ENCODE data around the gene OR5H14.
A peak's percentile ranks its signal among the peaks of the same experiment; 100 is the strongest.
"Not testable (repeated sequence)": the region's sequence is repeated elsewhere in the genome, so short reads cannot be mapped to it uniquely, and the experiment has no call there.

The OR5H14 gene

DNA sequence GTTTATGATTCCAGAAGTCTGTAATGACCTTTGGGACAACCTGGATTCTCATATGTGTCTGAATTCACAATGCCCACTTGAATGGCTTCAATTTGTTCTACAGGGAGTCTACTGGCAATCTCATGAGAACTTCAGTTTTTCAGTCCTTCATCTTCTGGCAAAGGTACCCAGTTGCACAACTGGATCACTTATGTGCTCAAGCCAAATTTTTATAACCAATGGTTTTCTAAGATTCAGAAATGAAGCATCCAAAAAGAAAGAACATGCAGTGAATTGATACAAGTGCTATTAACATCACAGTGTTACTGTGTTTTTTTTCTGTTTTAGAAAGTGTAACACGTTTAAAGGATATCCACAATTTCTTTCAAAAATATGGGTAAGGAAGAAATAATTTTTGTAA lies at the start of gene OR5H14:
OR5H14 (plus strand) TSS at position 301 of the 400 bp plus-strand sequence. CDS start 1,907 bp downstream, outside the sequence.
- no peak for DNase-seq

DNA sequence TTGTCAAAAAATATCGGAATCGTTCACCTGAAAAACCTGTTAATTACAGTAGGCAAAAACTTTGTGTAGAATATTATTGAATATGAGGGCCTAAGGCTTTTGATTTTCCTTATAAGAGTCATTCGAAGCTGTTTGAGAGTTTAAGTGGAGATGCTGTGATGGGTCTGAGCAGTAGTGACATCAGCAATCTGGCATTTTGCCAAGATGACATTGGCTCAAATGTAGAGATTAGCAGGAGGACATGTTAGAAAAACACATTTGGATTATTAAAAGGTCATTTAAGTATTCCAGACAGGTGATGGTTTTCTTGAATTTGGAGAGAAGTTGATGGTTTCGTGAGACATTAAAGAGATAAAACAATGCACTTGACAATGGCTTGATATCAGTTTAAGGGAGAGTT lies 47.4 kb upstream of the OR5H14 start:
- no peak for DNase-seq

DNA sequence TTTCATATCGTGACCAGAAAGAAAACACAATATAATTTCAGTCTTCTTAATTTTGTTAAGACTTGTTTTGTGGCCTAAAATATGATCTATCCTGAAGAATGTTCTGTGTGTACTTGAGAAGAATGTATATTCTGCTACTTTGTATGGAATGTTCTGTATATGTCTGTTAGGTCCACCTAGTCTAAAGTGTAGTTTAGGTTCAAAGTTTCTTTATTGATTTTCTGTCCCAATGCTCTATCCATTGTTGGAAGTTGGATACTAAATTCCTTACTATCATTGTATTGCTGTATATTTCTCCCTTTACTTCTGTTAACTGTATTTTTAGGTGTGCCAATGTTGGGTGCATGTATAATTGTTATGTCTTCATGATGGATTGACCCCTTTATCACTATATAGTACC lies 39.1 kb upstream of the OR5H14 start:
- no peak for DNase-seq

DNA sequence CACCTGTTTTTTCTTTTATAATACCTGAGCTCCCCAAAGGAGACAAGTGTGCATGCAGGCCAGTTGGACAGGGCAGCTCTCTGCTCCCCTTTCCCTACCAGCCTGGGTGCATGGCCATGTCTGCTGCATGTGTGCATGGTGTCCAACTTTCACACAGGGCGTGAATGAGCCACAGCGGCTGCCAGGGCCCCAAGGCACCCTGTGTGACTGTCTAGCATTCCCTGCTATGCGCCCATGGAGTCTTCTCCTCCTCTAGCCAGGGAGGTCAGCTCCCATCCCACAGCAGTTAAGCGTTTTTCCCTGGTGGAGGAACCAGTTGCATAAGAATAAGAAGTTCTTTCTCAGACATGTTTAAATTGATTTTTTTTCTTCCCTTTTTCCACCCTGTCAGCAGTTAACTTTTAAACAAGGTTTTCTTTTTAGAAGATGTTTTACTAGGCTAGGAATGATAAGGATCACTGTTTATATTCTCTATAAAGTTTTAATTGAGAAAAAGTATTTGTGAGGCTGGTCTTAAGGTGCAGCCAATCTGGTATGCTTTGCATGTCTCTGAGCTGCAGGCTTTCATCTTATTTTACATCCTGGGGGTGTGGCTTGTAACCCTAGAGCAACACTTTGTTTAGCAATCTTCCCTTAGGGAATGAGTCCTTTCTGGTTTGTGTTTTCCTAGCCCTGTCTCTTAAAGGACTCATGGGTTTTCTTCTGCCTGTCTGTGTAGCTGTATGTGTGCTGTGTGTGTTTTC lies 37.3 kb upstream of the OR5H14 start:
- no peak for DNase-seq

- DNase-seq, result no peak
Observed at GRCh38 chr3:98110550-98110908, 36.8 kb upstream of the OR5H14 start.

GRCh38 chr3:98114264-98114663 lies 33.0 kb upstream of the OR5H14 start:
- DNase-seq, result no peak

GRCh38 chr3:98115717-98116116 lies 31.6 kb upstream of the OR5H14 start:
- no peak for DNase-seq

DNA sequence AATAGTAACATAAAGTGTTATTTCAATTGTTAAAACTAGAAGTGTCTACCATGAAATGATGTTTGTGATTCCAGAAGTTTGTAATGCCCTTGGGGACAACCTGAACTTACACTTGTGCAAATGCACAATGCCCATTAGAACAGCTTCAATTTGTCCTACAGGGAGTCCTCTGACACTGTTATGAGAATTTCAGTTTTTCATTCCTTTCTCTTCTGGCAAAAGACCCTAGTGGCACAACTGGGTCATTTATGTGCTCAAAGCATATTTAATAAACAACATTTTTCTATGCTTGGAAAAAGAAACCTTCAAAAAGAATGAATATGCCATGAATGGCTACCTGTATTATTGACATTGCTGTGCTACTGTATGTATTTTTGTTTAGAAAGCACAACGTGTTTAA lies 16.9 kb upstream of the OR5H14 start, which contains the start of gene OR5H1:
OR5H1 (plus strand) TSS at position 301 of the 400 bp plus-strand sequence. CDS start 1,977 bp downstream, outside the sequence.
- DNase-seq, result no peak

GRCh38 chr3:98136631-98137030 lies 10.6 kb upstream of the OR5H14 start:
- DNase-seq, result no peak

GRCh38 chr3:98137826-98138557 lies 9.3 kb upstream of the OR5H14 start:
- DNase-seq, result not testable (repeated sequence)

DNA sequence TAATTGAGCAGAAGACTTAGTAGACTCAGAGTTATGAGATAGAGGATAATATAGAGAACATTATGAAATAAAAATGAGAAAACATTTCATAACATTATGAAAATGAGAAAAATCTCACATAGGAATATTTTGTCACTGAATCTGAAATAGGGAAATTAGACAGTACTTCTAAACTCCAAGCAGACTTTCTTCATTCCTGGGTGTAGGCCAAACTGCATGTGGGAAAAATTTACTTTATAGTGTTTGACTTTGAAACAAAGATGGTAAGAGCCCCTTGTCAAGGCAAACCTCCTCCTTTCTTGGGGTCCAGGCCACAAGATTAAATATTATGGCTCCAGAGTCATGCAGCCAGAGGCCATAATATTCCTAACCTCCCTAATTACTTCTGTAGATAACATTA lies 6.7 kb upstream of the OR5H14 start:
- no peak for DNase-seq

DNA sequence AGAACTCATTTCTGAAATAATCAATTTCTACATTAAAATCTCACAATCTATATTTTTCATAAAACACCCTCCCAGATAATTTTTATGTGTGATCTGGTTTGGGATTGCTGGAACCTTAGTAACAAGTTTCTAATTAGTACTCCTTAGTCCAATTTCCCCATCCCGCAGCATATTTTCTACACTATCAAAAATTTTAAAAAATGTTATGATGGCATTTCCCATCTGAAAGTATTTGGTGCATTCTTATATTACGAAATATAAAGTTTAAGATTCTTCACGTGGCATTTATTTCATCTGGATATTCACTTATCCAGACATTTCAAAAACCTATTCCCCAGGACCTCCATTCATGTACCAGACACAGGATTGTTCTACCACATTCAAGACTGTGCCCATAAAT lies 1.5 kb downstream of the OR5H14 start:
- DNase-seq, result no peak

DNA sequence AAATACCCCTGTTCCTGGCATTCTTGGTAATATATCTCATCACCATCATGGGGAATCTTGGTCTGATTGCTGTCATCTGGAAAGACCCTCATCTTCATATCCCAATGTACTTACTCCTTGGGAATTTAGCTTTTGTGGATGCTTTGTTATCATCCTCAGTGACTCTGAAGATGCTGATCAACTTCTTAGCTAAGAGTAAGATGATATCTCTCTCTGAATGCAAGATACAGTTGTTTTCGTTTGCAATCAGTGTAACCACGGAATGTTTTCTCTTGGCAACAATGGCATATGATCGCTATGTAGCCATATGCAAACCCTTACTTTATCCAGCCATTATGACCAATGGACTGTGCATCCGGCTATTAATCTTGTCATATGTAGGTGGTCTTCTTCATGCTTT lies 2.2 kb downstream of the OR5H14 start:
- DNase-seq, result not testable (repeated sequence)

GRCh38 chr3:98151241-98151640 lies 4.0 kb downstream of the OR5H14 start:
- no peak for DNase-seq

GRCh38 chr3:98166396-98166795 lies 19.1 kb downstream of the OR5H14 start, which contains the start of gene OR5H15:
TSS of gene OR5H15 (plus strand) at chr3:98166696. CDS start at chr3:98168700, 2,004 bp downstream.
- DNase-seq, result no peak

DNA sequence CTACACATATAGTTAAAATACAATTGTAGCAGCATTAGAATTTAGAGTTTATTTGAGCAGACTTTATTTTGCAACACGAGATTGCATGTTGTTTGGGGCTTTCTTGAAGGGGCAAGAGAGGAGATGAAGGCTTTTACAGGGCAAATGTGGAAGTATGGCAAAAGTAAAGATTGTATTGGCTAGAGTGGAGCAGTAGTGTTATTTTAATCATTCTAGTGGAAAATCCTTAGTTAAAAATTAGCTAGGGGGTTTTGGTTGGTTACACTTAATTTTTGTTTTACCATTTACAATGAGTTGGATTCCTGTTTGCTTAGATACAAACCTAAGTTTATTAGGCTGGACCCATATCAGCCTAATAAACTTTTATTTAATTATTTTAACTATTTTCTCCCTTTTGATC lies 23.8 kb downstream of the OR5H14 start:
- DNase-seq, result no peak

- DNase-seq, result no peak
Observed at GRCh38 chr3:98172621-98173020, 25.3 kb downstream of the OR5H14 start.

GRCh38 chr3:98180319-98180890 lies 33.1 kb downstream of the OR5H14 start:
- no peak for DNase-seq

DNA sequence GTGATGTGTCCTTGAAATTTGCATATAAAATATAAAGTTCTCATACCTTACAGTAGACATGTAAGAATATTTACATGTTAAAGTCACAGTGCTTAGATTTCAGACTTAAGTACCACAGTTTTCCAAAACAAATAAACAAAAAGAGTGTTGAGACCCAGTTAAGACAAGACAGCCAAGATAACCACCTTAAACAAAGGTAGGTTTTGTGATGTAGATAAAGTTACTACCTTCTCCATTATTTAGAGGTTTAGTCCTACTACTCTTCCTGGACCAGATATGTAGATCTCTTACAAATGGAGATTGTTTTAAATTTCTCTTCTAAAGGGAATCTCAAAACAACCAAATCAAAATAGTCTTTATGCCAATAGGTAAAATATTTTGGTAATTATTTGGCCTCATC lies 34.9 kb downstream of the OR5H14 start:
- DNase-seq, result no peak

- peak in 1 of 2 experiments; percentile 8 for DNase-seq
Observed at GRCh38 chr3:98185180-98185579, 37.9 kb downstream of the OR5H14 start.

GRCh38 chr3:98188545-98188944 lies 41.3 kb downstream of the OR5H14 start:
- peak in 1 of 2 experiments; percentile 7 for DNase-seq

- DNase-seq, result not testable (repeated sequence)
Observed at GRCh38 chr3:98190911-98191310, 43.6 kb downstream of the OR5H14 start.

- DNase-seq, result not testable (repeated sequence)
Observed at GRCh38 chr3:98196293-98196692, 49.0 kb downstream of the OR5H14 start.

GRCh38 chr3:98199020-98199419 lies 51.7 kb downstream of the OR5H14 start:
- no peak for DNase-seq
